GM12892 (cell line): ENCODE data around the gene PLCH1.

Experiments
- POLR2A ChIP-seq: IDR thresholded peaks from 2 replicates; pipeline ENCODE4 v1.6.1; 2011; ENCODE audit warnings: low read depth, low read length, control low read depth
- POLR2AphosphoS5 ChIP-seq: IDR thresholded peaks from 2 replicates; pipeline ENCODE4 v1.6.1; 2011; ENCODE audit warnings: low read depth, low read length, control low read depth
- TAF1 ChIP-seq: IDR thresholded peaks from 2 replicates; pipeline ENCODE4 v1.6.1; 2011; ENCODE audit warnings: low read depth, mild to moderate bottlenecking, control low read depth, low read length, borderline replicate concordance

GRCh38 chr3:155407331-155407730, 337.5 kb downstream of the PLCH1 start:
- TF ChIP-seq POLR2A (no peak), TAF1 (no peak), POLR2AphosphoS5 (no peak)
